OCI-M1 (cell line): Measurements from ENCODE around the gene C4BPA.

Experiments
- DNase-seq: peaks from one replicate; lab custom pipeline; 2025; lab: John Stamatoyannopoulos, UW

C4BPA gene

GRCh38 chr1:207191061-207191460, 87.0 kb downstream of the C4BPA start:
- DNase-seq: no peak

- no peak for DNase-seq
These were observed 87.7 kb downstream of the C4BPA start for GRCh38 chr1:207191776-207192175.

- DNase-seq: peak; percentile 22
These were observed 90.2 kb downstream of the C4BPA start for GRCh38 chr1:207194197-207194596.
